ENCODE results near the gene GSTA2. TPM values are rescaled to one million over a fixed set of nuclear protein-coding genes. Genes with fewer than 3 reads are reported as not detected.

GSTA2 gene
- total and polyA plus RNA-seq, 2 of the 13 experiments (the other 11 are each of a cell fraction or from before 2014, with no cell fraction given), result 0.75 to 13.7 TPM

GRCh38 chr6:52725535-52726192 is 37.6 kb downstream of the GSTA2 start (continued):
- TF ChIP-seq HMGXB3 (CRISPR knock-in tag; IDR thresholded peaks at IDR 0.05; ENCODE audit: borderline replicate concordance) (peak; percentile 82), PAXIP1 (CRISPR knock-in tag; conservative IDR thresholded peaks at IDR 0.05) (peak; percentile 100), ZSCAN9 (CRISPR knock-in tag; IDR thresholded peaks at IDR 0.05; ENCODE audit: borderline replicate concordance) (peak; percentile 90), FOXK1 (CRISPR knock-in tag; IDR thresholded peaks at IDR 0.05; ENCODE audit: borderline replicate concordance, low read depth) (peak; percentile 95), ZNF724P (CRISPR knock-in tag; IDR thresholded peaks at IDR 0.05; ENCODE audit: borderline replicate concordance) (peak; percentile 64; the same call in 1 of the 2 replicates), CEBPG (CRISPR knock-in tag; IDR thresholded peaks at IDR 0.05) (peak; percentile 98), SP140L (CRISPR knock-in tag; IDR thresholded peaks at IDR 0.05; ENCODE audit: borderline replicate concordance) (peak; percentile 96; the same call in 1 of the 2 replicates), ZNF354B (CRISPR knock-in tag; IDR thresholded peaks at IDR 0.05) (peak; percentile 63; the same call in 1 of the 2 replicates), NCOR1 (IDR thresholded peaks at IDR 0.05; ENCODE audit: borderline replicate concordance, low read length) (peak; percentile 99), PHF8 (CRISPR knock-in tag; IDR thresholded peaks at IDR 0.05) (peak; percentile 17; the same call in 1 of the 2 replicates), MEIS2 (CRISPR knock-in tag; IDR thresholded peaks at IDR 0.05) (peak; percentile 91), TOPORS (CRISPR knock-in tag; IDR thresholded peaks at IDR 0.05) (peak; percentile 80; the same call in 1 of the 2 replicates), JUN (CRISPR knock-in tag; IDR thresholded peaks at IDR 0.05) (peak; percentile 87), ZNF883 (CRISPR knock-in tag; IDR thresholded peaks at IDR 0.05; ENCODE audit: not compliant biosample characterization) (no peak), MED1 (CRISPR knock-in tag; IDR thresholded peaks at IDR 0.05) (peak; percentile 98), STAG1 (CRISPR knock-in tag; IDR thresholded peaks at IDR 0.05) (peak; percentile 19; the same call in 1 of the 2 replicates)
- TF ChIP-seq, protein P1, sequence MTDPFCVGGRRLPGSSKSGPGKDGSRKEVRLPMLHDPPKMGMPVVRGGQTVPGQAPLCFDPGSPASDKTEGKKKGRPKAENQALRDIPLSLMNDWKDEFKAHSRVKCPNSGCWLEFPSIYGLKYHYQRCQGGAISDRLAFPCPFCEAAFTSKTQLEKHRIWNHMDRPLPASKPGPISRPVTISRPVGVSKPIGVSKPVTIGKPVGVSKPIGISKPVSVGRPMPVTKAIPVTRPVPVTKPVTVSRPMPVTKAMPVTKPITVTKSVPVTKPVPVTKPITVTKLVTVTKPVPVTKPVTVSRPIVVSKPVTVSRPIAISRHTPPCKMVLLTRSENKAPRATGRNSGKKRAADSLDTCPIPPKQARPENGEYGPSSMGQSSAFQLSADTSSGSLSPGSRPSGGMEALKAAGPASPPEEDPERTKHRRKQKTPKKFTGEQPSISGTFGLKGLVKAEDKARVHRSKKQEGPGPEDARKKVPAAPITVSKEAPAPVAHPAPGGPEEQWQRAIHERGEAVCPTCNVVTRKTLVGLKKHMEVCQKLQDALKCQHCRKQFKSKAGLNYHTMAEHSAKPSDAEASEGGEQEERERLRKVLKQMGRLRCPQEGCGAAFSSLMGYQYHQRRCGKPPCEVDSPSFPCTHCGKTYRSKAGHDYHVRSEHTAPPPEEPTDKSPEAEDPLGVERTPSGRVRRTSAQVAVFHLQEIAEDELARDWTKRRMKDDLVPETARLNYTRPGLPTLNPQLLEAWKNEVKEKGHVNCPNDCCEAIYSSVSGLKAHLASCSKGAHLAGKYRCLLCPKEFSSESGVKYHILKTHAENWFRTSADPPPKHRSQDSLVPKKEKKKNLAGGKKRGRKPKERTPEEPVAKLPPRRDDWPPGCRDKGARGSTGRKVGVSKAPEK (CRISPR knock-in tag; IDR thresholded peaks at IDR 0.05; ENCODE audit: borderline replicate concordance), result peak; percentile 90; the same call in 1 of the 2 replicates
- TF ChIP-seq, protein P2, sequence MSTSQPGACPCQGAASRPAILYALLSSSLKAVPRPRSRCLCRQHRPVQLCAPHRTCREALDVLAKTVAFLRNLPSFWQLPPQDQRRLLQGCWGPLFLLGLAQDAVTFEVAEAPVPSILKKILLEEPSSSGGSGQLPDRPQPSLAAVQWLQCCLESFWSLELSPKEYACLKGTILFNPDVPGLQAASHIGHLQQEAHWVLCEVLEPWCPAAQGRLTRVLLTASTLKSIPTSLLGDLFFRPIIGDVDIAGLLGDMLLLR (CRISPR knock-in tag; IDR thresholded peaks at IDR 0.05), result no peak
